Cardiac fibroblast (primary cell): ENCODE data around the gene MT1F.
"Not testable (repeated sequence)": the region's sequence is repeated elsewhere in the genome, so short reads cannot be mapped to it uniquely, and the experiment has no call there.

Experiments used
- DNase-seq, 2 donors: peaks; one replicate each; pipeline versions ENCODE4 v3.0.0 to v3.0.0-alpha.2; 2010; ENCODE audit warnings: low read depth in 2 of 2
- H3K4me3 ChIP-seq, 2 donors: replicated peaks in 1 of 2; 1 replicate in 1 of 2; 2 replicates in 1 of 2; pipeline ENCODE4 v1.5.1; 2011; ENCODE audit warnings: low read depth in 2 of 2, low read length in 2 of 2, mild to moderate bottlenecking in 2 of 2, moderate library complexity in 1 of 2
- TF ChIP-seq, protein P1 (sequence below): IDR thresholded peaks from one replicate; pipeline ENCODE4 v1.5.1; 2011; ENCODE audit warnings: low read depth, mild to moderate bottlenecking, low read length, inconsistent platforms

The MT1F gene

DNA sequence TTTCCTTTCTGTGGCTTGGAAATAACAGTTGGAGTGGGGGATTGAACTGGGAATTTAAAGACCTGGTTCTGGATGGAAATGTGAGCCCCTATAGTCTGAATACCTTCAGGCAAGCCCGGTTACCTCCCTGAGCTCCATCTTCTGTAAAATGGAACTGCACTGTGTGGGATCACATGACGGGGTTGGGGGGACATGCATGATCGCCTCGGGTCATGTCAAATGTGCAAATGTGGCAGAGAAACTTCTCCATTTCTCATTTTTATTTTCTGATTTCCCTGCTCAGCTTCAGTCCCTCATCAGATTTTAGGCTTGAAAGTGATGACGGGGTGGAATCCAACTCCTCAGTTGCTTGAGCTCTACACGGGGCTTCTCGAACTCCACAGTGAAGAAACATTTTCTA, 4.5 kb upstream of the MT1F start:
- H3K4me3 ChIP-seq: no peak overlapping the region
- TF ChIP-seq, protein P1, sequence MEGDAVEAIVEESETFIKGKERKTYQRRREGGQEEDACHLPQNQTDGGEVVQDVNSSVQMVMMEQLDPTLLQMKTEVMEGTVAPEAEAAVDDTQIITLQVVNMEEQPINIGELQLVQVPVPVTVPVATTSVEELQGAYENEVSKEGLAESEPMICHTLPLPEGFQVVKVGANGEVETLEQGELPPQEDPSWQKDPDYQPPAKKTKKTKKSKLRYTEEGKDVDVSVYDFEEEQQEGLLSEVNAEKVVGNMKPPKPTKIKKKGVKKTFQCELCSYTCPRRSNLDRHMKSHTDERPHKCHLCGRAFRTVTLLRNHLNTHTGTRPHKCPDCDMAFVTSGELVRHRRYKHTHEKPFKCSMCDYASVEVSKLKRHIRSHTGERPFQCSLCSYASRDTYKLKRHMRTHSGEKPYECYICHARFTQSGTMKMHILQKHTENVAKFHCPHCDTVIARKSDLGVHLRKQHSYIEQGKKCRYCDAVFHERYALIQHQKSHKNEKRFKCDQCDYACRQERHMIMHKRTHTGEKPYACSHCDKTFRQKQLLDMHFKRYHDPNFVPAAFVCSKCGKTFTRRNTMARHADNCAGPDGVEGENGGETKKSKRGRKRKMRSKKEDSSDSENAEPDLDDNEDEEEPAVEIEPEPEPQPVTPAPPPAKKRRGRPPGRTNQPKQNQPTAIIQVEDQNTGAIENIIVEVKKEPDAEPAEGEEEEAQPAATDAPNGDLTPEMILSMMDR: no peak
- no peak for DNase-seq

- TF ChIP-seq, protein P1: no peak
- H3K4me3 ChIP-seq: peak overlapping the region; percentile 53
- no peak for DNase-seq
Observed at GRCh38 chr16:56658327-56658875, 642 bp downstream of the MT1F start.

DNA sequence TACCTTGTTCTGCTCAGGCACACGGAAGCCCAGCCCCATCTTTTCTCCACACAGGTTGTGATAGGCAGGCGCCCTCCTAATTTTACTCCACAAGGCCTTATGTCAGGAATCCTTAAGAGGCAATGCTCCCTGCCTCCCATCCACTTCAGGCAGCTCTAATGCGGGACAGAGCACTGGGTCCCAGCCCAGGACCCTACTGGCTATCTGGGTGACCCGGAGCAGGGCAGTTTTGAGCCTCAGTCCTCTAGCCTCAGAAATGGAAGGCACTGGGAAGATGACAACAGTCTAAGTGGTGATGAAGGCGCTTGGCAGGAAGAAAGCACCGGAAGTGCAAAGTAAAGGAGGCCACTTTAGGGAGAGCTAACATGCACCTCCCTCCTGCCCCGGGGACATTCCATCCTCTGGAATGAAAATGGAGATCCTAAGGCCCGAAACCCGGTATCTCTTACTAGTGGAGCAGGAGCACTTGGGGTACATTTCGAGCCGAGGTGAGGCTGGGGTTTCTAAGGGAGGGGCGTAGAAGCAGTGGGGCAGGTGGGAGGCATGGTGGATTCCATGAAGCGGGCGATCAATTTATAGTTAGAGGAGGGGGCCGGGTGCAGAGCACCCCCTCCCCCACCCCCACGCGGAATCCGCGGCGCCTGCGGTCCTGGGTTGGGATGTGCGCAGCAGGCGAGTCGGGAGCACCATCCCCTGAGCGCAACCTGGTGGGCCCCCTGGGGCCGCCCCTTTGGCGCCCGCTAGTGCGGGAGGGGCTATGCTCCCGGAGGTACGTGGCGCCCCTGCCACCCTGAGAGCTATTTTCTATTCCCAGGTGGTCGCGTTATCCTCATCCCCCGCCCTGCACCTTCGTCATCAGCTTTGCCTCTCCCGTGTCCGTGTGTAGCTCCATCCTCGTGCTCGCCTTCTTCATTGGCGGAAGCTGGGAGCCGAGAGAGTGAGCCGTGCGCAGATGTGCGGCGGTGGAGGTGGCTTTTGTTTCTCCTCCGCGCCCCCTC, 4.9 kb downstream of the MT1F start:
- TF ChIP-seq, protein P1: no peak
- H3K4me3 ChIP-seq: no peak overlapping the region
- no peak for DNase-seq

DNA sequence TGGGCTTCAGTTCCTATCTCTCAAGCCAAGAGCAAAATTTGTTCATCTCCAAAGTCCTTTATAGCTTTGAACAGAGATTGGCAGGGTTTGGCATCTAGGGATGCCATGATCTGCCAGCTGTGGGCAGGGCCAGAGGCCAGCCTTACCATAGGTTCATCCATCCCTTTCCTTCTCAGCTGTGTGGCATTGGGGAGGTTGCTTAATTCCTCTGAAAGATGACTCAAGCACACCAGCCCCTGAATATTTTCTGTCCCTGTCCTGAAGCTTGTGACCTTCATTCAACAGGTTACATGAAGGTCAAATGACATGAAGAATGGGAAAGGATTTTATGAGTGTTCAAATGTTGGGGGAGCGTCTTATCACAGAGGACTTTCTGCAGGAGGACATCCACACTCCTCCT, 6.7 kb downstream of the MT1F start:
- H3K4me3 ChIP-seq: no peak overlapping the region
- TF ChIP-seq, protein P1: no peak
- DNase-seq: no peak

- H3K4me3 ChIP-seq, DNase-seq: not testable (repeated sequence)
Observed at GRCh38 chr16:56665286-56666261, 7.8 kb downstream of the MT1F start.

DNA sequence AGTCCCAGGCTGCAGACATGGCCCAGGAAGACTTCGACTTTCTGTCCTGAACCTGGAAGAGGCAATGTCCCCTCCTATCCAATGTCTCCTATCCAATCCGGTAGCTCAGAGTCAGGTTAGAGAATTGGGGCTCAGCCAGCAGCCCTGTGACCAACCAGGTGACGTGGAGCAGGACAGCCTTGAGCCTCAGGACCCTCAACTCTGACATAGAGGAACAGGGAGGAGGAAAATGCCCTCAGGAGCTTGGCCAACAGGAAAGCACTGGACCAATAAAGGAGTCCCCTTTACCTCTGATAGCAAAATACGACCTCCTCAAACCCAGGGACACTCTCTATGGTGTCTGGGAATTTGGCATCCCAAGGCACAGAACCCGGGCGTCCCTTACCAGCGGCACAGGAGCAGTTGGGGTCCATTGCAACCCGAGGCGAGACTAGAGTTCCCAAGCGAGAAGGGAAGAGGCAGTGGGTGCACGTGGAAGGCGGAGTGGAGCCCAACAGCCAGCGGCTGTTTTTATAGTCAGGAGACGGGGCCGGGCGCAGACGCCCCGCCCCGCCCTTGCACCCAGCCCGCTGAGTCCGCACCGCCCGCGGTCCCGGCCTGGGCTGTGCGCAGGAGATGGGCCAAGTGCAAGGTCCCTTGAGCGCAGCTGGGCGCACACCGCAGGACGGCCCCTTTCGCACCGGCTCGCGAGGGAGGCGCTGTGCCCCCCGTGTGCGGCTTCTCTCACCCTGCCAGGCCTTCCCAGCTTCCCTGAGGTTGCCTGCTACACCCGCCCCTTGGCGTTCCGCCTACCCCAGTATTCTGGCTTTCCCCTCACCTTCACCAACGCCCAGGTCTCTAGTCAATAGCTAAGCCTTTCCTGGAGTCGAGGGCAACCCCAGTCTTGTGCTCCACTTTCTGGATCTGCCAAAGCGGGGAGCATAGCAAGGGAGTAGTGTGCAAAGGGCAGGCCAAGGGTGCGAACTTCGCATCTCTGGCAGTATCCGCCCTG, 10.1 kb downstream of the MT1F start, which contains the start of gene MT1G:
MT1G (minus strand) TSS at position 485 of the 991 bp plus-strand sequence; CDS start at position 413, 72 bp downstream.
- peak; percentile 32 to 34 for DNase-seq
- TF ChIP-seq, protein P1: no peak
- no peak within 1 kb of the TSS for H3K4me3 ChIP-seq
